Cardiac septum (tissue), 1 donor: ENCODE results near the gene OTOP3. TPM values are rescaled to one million over a fixed set of nuclear protein-coding genes. Genes with fewer than 3 reads are reported as not detected.

Source experiments
- DNase-seq: peaks from one replicate; pipeline ENCODE4 v3.0.0-alpha.2; 2020; ENCODE audit warnings: low spot score
- intact Hi-C: fragments of 100-400 bp; cut with DNase I; formaldehyde crosslinking; loops from one replicate; pipeline ENCODE4 v1.14.0; 2022
- total RNA-seq: library from RNA; stranded (reverse); fragmentation: NEBNext Ultra II Directional; extraction: Animal tissue kit (Norgen Biotek cat#: 25700); gene quantifications from one replicate; pipeline ENCODE4 v1.2.1, GENCODE V29; 2021
- donor health status: DM: no; HTN: no; CAD: no.

OTOP3 gene
- total RNA-seq, 1 donor from 2014 or later = not detected

GRCh38 chr17:74937064-74938051 is 1.7 kb downstream of the OTOP3 start:
- no peak for DNase-seq
- intact Hi-C loops = no loop called here

GRCh38 chr17:74938194-74938950 is 2.7 kb downstream of the OTOP3 start:
- intact Hi-C loops = no loop called here
- no peak for DNase-seq

- intact Hi-C loops = no loop called here
- no peak for DNase-seq
Measured at GRCh38 chr17:74939534-74939933, 3.8 kb downstream of the OTOP3 start.

GRCh38 chr17:74941128-74941725 is 5.5 kb downstream of the OTOP3 start:
- DNase-seq = no peak
- intact Hi-C loops = no loop called here

- DNase-seq = no peak
- intact Hi-C loops = no loop called here
Measured at GRCh38 chr17:74943808-74944522, 8.3 kb downstream of the OTOP3 start.

- no peak for DNase-seq
- intact Hi-C loops = no loop called here
Measured at GRCh38 chr17:74945543-74945942, 9.8 kb downstream of the OTOP3 start.

GRCh38 chr17:74946641-74947040 is 10.9 kb downstream of the OTOP3 start:
- DNase-seq = no peak
- intact Hi-C loops = no loop called here

- intact Hi-C loops = no loop called here
- no peak for DNase-seq
Measured at GRCh38 chr17:74947041-74947754, 11.5 kb downstream of the OTOP3 start.

GRCh38 chr17:74949455-74950115 is 13.9 kb downstream of the OTOP3 start:
- DNase-seq = no peak
- intact Hi-C loops = no loop called here

GRCh38 chr17:74950207-74950606 is 14.5 kb downstream of the OTOP3 start:
- no peak for DNase-seq
- intact Hi-C loops = no loop called here

- no peak for DNase-seq
- intact Hi-C loops = no loop called here
Measured at GRCh38 chr17:74951065-74951464, 15.4 kb downstream of the OTOP3 start.

GRCh38 chr17:74951680-74952421 is 16.2 kb downstream of the OTOP3 start:
- intact Hi-C loops = no loop called here
- DNase-seq = no peak

- intact Hi-C loops = no loop called here
- DNase-seq = no peak
Measured at GRCh38 chr17:74952431-74953133, 16.9 kb downstream of the OTOP3 start.

- intact Hi-C loops = no loop called here
- no peak for DNase-seq
Measured at GRCh38 chr17:74953134-74953687, 17.5 kb downstream of the OTOP3 start.

GRCh38 chr17:74954115-74954514 is 18.4 kb downstream of the OTOP3 start:
- intact Hi-C loops = no loop called here
- DNase-seq = no peak

GRCh38 chr17:74954665-74955421 is 19.1 kb downstream of the OTOP3 start:
- intact Hi-C loops = loop anchor here (5.0 kb wide), 1 partner anchor 213 kb away; no protein-coding TSS in a partner anchor
- DNase-seq = no peak
